IPS-11a (cell line): Measurements from ENCODE around the gene CACNA1D.
"Not testable (repeated sequence)": the region's sequence is repeated elsewhere in the genome, so short reads cannot be mapped to it uniquely, and the experiment has no call there.

Experiments used
- H3K4me3 ChIP-seq: one replicate; pipeline ENCODE4 v1.5.1; 2013; ENCODE audit warnings: low read depth, low read length, control low read depth

The CACNA1D gene

GRCh38 chr3:53570709-53571108 lies 76.3 kb downstream of the CACNA1D start:
- no peak overlapping the region for H3K4me3 ChIP-seq

DNA sequence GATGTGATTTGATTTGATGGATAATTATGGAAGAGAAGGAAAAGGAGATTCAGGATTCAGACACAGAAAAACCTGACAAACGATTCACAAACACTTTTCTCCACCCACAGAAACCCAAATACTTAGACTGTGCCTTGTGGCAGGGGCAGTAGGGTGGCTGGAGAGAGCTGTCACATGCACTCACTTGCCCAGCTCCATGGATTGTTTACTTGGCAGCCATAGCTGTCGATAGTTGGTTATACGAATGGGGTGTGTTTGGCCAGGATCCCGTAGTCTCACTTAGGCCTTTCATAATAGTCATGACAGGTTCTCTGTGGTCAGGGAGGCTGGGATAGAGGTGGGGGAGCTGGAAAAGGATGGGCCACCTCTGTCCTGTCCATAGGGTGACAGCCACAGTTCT lies 76.9 kb downstream of the CACNA1D start:
- H3K4me3 ChIP-seq: no peak overlapping the region

DNA sequence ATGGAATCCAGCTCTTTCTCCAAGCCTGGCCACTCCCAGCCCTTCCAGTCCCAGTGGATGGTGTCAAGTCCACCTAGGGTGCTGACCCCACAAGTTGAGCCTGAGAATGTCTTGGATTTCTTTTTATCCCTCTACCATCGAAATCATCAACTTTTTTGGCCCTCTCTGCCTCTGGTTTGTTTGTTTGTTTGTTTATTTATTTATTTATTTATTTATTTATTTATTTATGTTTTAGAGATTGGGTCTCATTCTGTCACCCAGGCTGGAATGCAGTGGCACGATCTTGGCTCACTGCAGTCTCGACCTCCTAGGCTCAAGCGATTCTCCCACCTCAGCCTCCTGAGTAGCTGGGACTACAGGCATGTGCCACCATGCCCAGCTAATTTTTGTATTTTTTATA lies 77.8 kb downstream of the CACNA1D start:
- H3K4me3 ChIP-seq: not testable (repeated sequence)

DNA sequence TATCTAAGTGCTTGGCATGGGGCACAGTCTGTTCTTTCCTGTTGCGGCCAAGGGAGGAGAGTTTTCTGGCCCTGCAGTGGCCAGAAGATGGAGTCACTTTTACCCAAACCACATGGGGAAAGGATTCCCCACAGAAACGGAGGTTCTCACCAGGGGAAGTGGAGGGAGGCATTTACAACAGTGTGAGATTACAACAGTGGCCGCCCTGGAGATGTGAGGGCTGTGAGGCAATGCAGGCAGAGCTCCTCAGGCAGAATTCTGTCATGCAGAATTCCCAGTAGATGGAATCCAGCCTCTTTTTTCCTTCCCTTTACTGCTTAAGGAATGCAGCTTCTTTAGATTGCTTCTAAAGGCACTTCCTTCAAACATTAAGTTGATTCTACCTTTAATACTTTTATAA lies 83.1 kb downstream of the CACNA1D start:
- H3K4me3 ChIP-seq: no peak overlapping the region

GRCh38 chr3:53579636-53580035 lies 85.2 kb downstream of the CACNA1D start:
- H3K4me3 ChIP-seq: no peak overlapping the region

DNA sequence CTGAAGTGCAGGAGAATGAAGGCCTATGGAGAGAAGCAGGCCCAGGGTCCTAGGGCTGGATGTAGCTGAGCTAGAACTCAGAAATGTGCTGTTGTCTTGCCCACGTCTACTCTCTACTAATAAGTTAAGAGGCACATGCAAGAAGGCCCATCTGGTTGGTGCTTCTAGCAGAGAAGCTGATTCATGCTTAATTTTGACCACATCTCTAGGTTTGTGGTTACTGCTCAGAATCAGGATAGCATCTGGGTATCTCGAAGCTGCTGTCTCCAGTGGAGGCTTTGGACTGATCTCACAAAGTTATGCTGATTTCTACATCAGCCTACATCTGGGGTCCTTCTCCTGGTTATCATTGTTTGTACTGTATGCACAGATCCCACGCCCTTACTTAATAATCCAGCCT lies 87.3 kb downstream of the CACNA1D start:
- no peak overlapping the region for H3K4me3 ChIP-seq

GRCh38 chr3:53583161-53583690 lies 88.8 kb downstream of the CACNA1D start:
- no peak overlapping the region for H3K4me3 ChIP-seq

GRCh38 chr3:53585049-53585448 lies 90.6 kb downstream of the CACNA1D start:
- no peak overlapping the region for H3K4me3 ChIP-seq

DNA sequence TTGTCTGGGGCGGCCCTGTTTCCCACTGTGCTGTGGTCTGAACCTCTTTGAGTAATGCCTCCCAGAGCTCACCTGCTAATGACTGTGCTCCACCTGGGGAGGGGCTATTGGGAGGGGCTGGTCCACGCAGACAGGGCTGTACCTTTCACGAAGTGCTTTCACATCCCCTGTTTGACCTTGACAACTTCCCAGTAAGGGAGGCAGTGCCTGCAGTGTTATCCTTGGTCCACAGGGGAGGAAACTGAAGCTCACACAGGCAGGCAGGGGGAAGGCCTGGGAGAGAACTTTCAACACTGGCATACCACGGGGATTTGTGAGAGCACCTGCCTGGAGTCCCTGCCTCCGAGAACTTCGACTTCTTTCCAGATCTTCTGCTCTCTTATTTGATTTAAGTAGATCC lies 91.2 kb downstream of the CACNA1D start:
- no peak overlapping the region for H3K4me3 ChIP-seq

GRCh38 chr3:53588122-53588521 lies 93.7 kb downstream of the CACNA1D start:
- no peak overlapping the region for H3K4me3 ChIP-seq

- no peak overlapping the region for H3K4me3 ChIP-seq
Measured at GRCh38 chr3:53589201-53589600, 94.8 kb downstream of the CACNA1D start.

GRCh38 chr3:53589806-53590205 lies 95.4 kb downstream of the CACNA1D start:
- H3K4me3 ChIP-seq: no peak overlapping the region

GRCh38 chr3:53590606-53591005 lies 96.2 kb downstream of the CACNA1D start:
- no peak overlapping the region for H3K4me3 ChIP-seq

GRCh38 chr3:53591646-53592045 lies 97.2 kb downstream of the CACNA1D start:
- no peak overlapping the region for H3K4me3 ChIP-seq

DNA sequence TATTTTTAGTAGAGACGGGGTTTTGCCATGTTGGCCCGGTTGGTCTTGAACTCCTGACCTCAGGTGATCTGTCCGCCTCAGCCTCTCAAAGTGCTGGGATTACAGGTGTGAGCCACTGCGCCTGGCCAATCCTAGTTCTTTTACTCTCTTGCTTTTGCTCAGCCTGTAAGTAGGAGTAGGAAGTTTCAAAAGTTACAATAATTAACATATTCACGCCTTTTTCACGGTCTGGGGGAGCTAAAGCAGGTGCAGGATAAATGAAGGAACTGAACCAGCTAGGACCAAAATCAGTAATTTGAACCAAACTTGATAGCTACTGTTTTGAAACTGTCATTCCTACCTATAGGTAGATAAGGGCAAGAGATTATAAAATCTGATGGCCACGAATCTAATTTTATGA lies 98.5 kb downstream of the CACNA1D start:
- no peak overlapping the region for H3K4me3 ChIP-seq

- H3K4me3 ChIP-seq: no peak overlapping the region
Measured at GRCh38 chr3:53593611-53594010, 99.2 kb downstream of the CACNA1D start.

GRCh38 chr3:53594276-53594675 lies 99.9 kb downstream of the CACNA1D start:
- H3K4me3 ChIP-seq: no peak overlapping the region

GRCh38 chr3:53595660-53596059 lies 101.2 kb downstream of the CACNA1D start:
- no peak overlapping the region for H3K4me3 ChIP-seq

DNA sequence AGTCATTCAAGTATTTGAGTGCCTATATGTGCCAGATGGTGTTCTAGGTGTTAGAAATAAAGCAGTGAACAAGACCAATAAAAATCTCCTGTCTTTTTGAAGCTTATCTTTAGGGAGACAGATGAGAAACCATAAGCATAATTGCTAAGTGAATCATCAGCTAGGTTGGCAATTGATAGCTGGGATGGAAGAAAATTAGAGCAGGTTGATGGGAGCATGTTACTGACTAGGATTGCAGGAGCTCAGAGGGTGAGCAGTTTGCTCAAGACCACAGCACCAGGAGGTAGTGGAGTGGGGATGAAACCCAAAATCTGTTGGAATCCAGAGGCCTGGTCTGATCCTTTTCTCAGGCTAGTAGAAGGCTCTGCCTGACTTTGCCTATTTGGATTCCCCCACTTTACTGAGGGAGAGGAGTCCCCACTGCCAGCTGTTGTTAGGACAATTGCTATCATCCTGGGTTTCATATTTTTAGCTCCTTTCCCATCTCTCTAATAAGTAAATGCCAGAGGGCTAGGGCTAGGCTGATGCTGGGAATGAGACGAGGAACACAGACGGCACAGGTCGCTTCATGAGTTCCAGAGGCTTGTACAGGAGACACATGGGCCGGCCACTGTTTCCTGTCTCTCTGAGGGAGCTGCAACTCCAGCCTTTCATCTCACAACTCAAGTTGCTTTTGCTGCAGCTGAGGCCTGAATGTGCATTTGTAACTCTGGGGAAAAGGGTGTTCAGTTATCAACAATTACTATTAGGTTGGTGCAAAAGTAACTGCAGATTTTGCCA lies 102.9 kb downstream of the CACNA1D start:
- no peak overlapping the region for H3K4me3 ChIP-seq

DNA sequence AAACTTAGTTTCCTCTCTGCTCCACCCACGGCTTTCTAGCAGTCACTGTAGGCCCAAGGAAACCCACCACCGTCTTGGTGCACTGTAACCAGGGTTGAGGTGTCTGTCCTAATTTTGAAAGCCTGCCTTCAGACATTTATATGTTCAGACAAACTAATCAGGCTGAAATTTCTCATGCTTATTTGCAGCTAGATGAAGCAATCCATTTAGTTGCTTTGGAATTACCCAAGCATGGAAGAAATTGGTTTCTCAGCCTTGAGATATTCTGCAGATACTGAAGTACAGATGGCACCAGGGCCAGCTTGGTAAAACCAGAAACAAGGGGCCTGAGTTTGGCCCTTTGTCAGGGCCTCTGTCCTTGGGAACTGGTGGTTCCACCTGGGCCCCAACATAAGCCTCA lies 105.4 kb downstream of the CACNA1D start:
- H3K4me3 ChIP-seq: no peak overlapping the region

DNA sequence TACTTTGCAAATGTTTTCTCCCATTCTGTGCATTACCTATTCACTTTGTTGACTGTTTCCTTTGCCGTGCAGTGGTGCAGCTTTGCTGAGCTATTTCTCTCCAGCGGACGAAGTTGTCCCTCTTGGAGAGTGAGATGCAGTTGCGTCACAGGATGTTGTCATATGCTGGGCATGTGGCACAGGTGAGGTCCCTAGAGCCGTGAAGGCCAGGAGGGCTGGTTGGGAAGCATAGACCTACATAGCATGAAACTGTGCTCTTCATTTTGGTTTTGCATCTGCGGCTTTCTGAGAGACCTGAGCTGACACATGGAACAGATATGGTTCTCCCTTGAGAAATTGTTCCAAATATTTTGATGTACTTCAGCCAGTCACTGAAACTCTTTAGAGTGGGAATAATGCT lies 108.5 kb downstream of the CACNA1D start:
- H3K4me3 ChIP-seq: no peak overlapping the region

- H3K4me3 ChIP-seq: no peak overlapping the region
Measured at GRCh38 chr3:53604232-53604631, 109.8 kb downstream of the CACNA1D start.

DNA sequence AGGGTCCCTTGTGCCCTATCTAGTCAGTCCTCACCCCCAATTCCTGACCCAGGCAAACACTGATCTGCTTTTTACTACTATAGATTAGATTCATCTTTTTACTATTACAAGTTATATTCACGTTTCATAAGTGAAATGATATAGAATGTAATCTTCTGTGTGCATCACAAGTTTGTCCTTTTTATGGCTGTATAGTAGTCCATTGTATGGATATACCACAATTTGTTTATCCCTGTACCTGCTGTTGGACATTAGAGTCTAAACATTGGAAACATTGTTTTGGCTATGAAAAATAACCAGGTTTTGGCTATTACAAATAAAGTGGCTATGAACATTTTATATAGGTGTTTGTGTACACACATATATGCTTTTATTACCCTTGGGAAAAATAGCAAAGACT lies 112.4 kb downstream of the CACNA1D start:
- no peak overlapping the region for H3K4me3 ChIP-seq
